ENCODE data around the gene USP7.

DNA sequence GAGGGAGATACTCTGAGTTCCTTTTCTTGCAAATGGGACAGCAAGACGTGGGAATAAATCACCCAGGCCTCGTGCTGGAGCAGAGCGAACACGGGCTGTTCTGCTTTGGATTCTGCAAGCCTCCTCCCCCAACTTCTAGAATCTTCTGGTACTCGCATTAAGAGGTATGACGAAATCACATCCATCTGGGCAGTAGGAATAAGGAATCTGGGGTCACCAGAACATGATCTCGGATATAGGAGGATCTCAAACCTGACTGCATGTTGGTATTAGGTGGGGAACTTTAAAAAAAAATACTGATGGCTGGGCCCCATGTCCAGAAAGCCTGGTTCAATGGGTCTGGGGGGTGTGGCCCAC lies 49.8 kb upstream of the USP7 start:
- TF ChIP-seq EZH2 (IDR thresholded peaks at IDR 0.05; ENCODE audit: insufficient read depth, poor library complexity, severe bottlenecking) (no peak), EZH2phosphoT487 (IDR thresholded peaks at IDR 0.05; ENCODE audit: insufficient read depth, low read depth) (no peak)

Data from GM23248 (cell line).